ENCODE measurements around the gene ULK4. TPM values are rescaled to one million over a fixed set of nuclear protein-coding genes. Genes with fewer than 3 reads are reported as not detected.

The ULK4 gene
- total and polyA plus RNA-seq, 12 donors = 1.6 to 24.5 (median 6.9) TPM

- 77 to 88% (median 87%) methylated on average over 6 to 11 of the region's 11 CpGs for WGBS, 4 donors
- TF ChIP-seq CTCF (IDR thresholded peaks at IDR 0.05) = no peak
- TF ChIP-seq POLR2A (IDR thresholded peaks at IDR 0.05) = no peak
- Histone ChIP-seq H3K9me3 (replicated peaks in 1 of 3) (no peaks in the 10 kb centered on the region), H3K36me3 (replicated peaks in 1 of 2) (no peaks in the 10 kb centered on the region), H3K27me3 (no peaks in the 10 kb centered on the region), H3K4me1 (replicated peaks in 1 of 2) (peaks cover 0 to 4% of the 10 kb centered on the region in 2 donors), H3K4me3 (no peak overlapping the region), H3K27ac (no peak overlapping the region)
- peak in 1 of 7 donors; percentile 26 for DNase-seq
- intact Hi-C loops (cut with DNase I) = no loop called here
Observed at GRCh38 chr3:41265011-41265545, 696.8 kb downstream of the ULK4 start.

- no peak for DNase-seq
Observed at GRCh38 chr3:41260063-41260450, 701.8 kb downstream of the ULK4 start.

GRCh38 chr3:41259449-41260062 lies 702.3 kb downstream of the ULK4 start:
- H3K27ac ChIP-seq = no peak overlapping the region
- H3K4me3 ChIP-seq = no peak overlapping the region
- no peaks in the 10 kb centered on the region for H3K9me3 ChIP-seq (replicated peaks in 1 of 3)
- DNase-seq = no peak
- 78 to 93% (median 81%) methylated on average over 1 of the region's 1 CpG for WGBS, 4 donors
- no peak for TF ChIP-seq CTCF (IDR thresholded peaks at IDR 0.05)
- TF ChIP-seq POLR2A (IDR thresholded peaks at IDR 0.05) = no peak
- H3K4me1 ChIP-seq (replicated peaks in 1 of 2) = no peaks in the 10 kb centered on the region
- intact Hi-C loops (cut with DNase I) = no loop called here
- H3K27me3 ChIP-seq = no peaks in the 10 kb centered on the region
- no peaks in the 10 kb centered on the region for H3K36me3 ChIP-seq (replicated peaks in 1 of 2)

More at GRCh38 chr3:41260063-41260450, 701.8 kb downstream of the ULK4 start:
- Histone ChIP-seq H3K27ac (no peak overlapping the region), H3K4me1 (replicated peaks in 1 of 2) (no peaks in the 10 kb centered on the region), H3K36me3 (replicated peaks in 1 of 2) (no peaks in the 10 kb centered on the region), H3K4me3 (no peak overlapping the region), H3K9me3 (replicated peaks in 1 of 3) (no peaks in the 10 kb centered on the region), H3K27me3 (no peaks in the 10 kb centered on the region)
- intact Hi-C loops (cut with DNase I) = no loop called here
- TF ChIP-seq POLR2A (IDR thresholded peaks at IDR 0.05) (no peak), CTCF (IDR thresholded peaks at IDR 0.05) (no peak)
- 95 to 100% (median 99%) methylated on average over 3 of the region's 3 CpGs for WGBS, 4 donors

- DNase-seq = no peak
- 85 to 89% (median 88%) methylated on average over 4 of the region's 4 CpGs for whole genome bisulfite sequencing, 4 donors
- H3K36me3 ChIP-seq (replicated peaks in 1 of 2) = no peaks in the 10 kb centered on the region
- intact Hi-C loops (cut with DNase I) = no loop called here
- TF ChIP-seq CTCF (IDR thresholded peaks at IDR 0.05) = no peak
- no peak for TF ChIP-seq POLR2A (IDR thresholded peaks at IDR 0.05)
- H3K27me3 ChIP-seq = no peaks in the 10 kb centered on the region
- no peak overlapping the region for H3K27ac ChIP-seq
- no peaks in the 10 kb centered on the region for H3K4me1 ChIP-seq (replicated peaks in 1 of 2)
- H3K4me3 ChIP-seq = no peak overlapping the region
- no peaks in the 10 kb centered on the region for H3K9me3 ChIP-seq (replicated peaks in 1 of 3)
Observed at GRCh38 chr3:41258239-41258800, 703.6 kb downstream of the ULK4 start.
